ENCODE measurements around the gene FGGY. TPM values are rescaled to one million over a fixed set of nuclear protein-coding genes. Genes with fewer than 3 reads are reported as not detected.

FGGY gene
- total RNA-seq, 2 donors from 2014 or later = 14.1 to 14.8 TPM

DNA sequence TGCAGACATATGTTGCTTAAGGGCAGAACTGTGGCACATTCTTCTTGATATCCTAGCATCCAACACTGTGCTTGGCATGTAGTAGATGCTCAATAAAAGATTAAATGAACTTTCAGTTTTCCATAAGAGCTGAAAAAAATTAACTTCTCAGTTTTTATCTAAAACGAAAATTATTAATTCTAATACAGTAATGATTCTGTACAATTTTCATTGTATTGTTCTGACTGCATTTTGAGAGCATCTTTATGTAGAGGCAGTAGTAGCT lies 46.6 kb downstream of the FGGY start:
- H3K4me3 ChIP-seq (ENCODE audit: low read length) = no peak overlapping the region

DNA sequence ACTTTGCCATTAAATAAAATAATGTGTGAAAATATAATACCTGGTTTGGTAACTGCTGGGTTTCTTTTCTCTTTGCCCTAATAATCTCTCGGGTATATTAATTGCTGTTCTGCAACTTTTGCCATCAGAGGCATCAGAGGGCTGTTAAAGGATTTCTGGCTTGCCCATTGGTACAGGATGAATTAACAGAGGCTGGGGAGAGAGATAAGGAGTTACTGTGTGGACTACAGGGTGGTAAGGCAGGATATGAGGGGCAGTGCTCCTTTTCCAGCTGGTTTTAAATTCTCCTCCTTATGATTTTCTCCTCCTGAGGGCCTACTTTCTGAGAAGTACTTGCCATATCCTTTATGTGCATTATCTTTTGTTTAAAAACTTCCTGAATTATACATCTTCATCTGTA lies 48.3 kb downstream of the FGGY start:
- Mint-ChIP-seq H3K4me1 (peaks cover 9% of the 10 kb centered on the region), H3K27ac (no peak overlapping the region), H3K4me3 (no peak overlapping the region), H3K9me3 (no peaks in the 10 kb centered on the region), H3K27me3 (ENCODE audit: insufficient read depth) (no peaks in the 10 kb centered on the region), H3K36me3 (ENCODE audit: low read depth) (peaks cover 3% of the 10 kb centered on the region)
- TF ChIP-seq, protein P1, sequence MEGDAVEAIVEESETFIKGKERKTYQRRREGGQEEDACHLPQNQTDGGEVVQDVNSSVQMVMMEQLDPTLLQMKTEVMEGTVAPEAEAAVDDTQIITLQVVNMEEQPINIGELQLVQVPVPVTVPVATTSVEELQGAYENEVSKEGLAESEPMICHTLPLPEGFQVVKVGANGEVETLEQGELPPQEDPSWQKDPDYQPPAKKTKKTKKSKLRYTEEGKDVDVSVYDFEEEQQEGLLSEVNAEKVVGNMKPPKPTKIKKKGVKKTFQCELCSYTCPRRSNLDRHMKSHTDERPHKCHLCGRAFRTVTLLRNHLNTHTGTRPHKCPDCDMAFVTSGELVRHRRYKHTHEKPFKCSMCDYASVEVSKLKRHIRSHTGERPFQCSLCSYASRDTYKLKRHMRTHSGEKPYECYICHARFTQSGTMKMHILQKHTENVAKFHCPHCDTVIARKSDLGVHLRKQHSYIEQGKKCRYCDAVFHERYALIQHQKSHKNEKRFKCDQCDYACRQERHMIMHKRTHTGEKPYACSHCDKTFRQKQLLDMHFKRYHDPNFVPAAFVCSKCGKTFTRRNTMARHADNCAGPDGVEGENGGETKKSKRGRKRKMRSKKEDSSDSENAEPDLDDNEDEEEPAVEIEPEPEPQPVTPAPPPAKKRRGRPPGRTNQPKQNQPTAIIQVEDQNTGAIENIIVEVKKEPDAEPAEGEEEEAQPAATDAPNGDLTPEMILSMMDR (conservative IDR thresholded peaks at IDR 0.05) = no peak
- Histone ChIP-seq H3K27me3 (ENCODE audit: control insufficient read depth, insufficient read depth, low read length, poor library complexity, severe bottlenecking) (no peaks in the 10 kb centered on the region), H3K9ac (ENCODE audit: extremely low read depth, low read length, poor library complexity, severe bottlenecking) (no peak overlapping the region), H3K36me3 (ENCODE audit: control insufficient read depth, insufficient read depth, low read length) (no peaks in the 10 kb centered on the region), H3K27ac (ENCODE audit: low read depth, low read length) (no peak overlapping the region), H3K9me3 (ENCODE audit: control insufficient read depth, low read length) (no peaks in the 10 kb centered on the region), H3K4me3 (ENCODE audit: low read length) (no peak overlapping the region), H3K4me1 (ENCODE audit: control insufficient read depth, insufficient read depth, low read length) (peaks cover 7% of the 10 kb centered on the region)
- 83% methylated on average over 1 of the region's 1 CpG; no CpG with 5 or more reads in 1 of the 2 experiments for WGBS, 2 experiments (ENCODE audit: insufficient coverage in 1 of 2, insufficient read length in 1 of 2)
- DNase-seq = no peak

More for the DNA sequence above, 46.6 kb downstream of the FGGY start:
- DNase-seq = no peak
- Mint-ChIP-seq H3K4me1 (peaks cover 2% of the 10 kb centered on the region), H3K27ac (no peak overlapping the region), H3K9me3 (no peaks in the 10 kb centered on the region), H3K4me3 (no peak overlapping the region), H3K36me3 (ENCODE audit: low read depth) (peaks cover 3% of the 10 kb centered on the region), H3K27me3 (ENCODE audit: insufficient read depth) (no peaks in the 10 kb centered on the region)
- Histone ChIP-seq H3K9ac (ENCODE audit: extremely low read depth, low read length, poor library complexity, severe bottlenecking) (no peak overlapping the region), H3K9me3 (ENCODE audit: control insufficient read depth, low read length) (no peaks in the 10 kb centered on the region), H3K27ac (ENCODE audit: low read depth, low read length) (no peak overlapping the region), H3K4me1 (ENCODE audit: control insufficient read depth, insufficient read depth, low read length) (no peaks in the 10 kb centered on the region), H3K36me3 (ENCODE audit: control insufficient read depth, insufficient read depth, low read length) (no peaks in the 10 kb centered on the region), H3K27me3 (ENCODE audit: control insufficient read depth, insufficient read depth, low read length, poor library complexity, severe bottlenecking) (no peaks in the 10 kb centered on the region)
- 80% methylated on average over 1 of the region's 1 CpG; no CpG with 5 or more reads in 1 of the 2 experiments for WGBS, 2 experiments (ENCODE audit: insufficient coverage in 1 of 2, insufficient read length in 1 of 2)
- TF ChIP-seq, protein P1 (conservative IDR thresholded peaks at IDR 0.05) = no peak

DNA sequence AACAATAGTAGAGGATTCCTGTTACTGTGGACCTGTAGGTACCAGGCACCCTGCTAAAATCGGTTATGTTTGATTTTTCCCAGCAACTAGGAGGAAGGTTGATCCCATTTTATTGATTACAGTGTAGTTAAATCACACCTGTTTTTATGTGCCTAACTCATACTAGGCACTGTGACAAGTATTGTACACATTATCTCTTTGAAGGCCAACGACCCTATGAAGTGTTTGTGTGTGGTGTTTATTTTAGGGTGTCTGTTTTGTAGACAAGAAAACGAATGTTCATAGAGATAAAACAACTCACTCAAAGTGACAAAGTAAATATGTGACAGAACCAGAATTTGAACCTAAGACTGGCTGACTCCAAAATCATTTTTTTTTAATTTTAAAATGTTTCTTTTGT lies 49.5 kb downstream of the FGGY start:
- H3K27me3 ChIP-seq (ENCODE audit: control insufficient read depth, insufficient read depth, low read length, poor library complexity, severe bottlenecking) = no peaks in the 10 kb centered on the region
- peaks cover 14% of the 10 kb centered on the region for H3K4me1 Mint-ChIP-seq
- WGBS, 2 experiments (ENCODE audit: insufficient coverage in 1 of 2, insufficient read length in 1 of 2) = 92% methylated on average over 2 to 3 of the region's 3 CpGs
- no peak overlapping the region for H3K4me3 ChIP-seq (ENCODE audit: low read length)
- TF ChIP-seq, protein P1 (conservative IDR thresholded peaks at IDR 0.05) = no peak
- no peaks in the 10 kb centered on the region for H3K36me3 ChIP-seq (ENCODE audit: control insufficient read depth, insufficient read depth, low read length)
- H3K27ac ChIP-seq (ENCODE audit: low read depth, low read length) = no peak overlapping the region
- peaks cover 13% of the 10 kb centered on the region for H3K4me1 ChIP-seq (ENCODE audit: control insufficient read depth, insufficient read depth, low read length)
- H3K4me3 Mint-ChIP-seq = no peak overlapping the region
- H3K27me3 Mint-ChIP-seq (ENCODE audit: insufficient read depth) = no peaks in the 10 kb centered on the region
- H3K36me3 Mint-ChIP-seq (ENCODE audit: low read depth) = peaks cover 3% of the 10 kb centered on the region
- no peak for DNase-seq
- no peaks in the 10 kb centered on the region for H3K9me3 Mint-ChIP-seq
- no peak overlapping the region for H3K27ac Mint-ChIP-seq
- no peaks in the 10 kb centered on the region for H3K9me3 ChIP-seq (ENCODE audit: control insufficient read depth, low read length)
- H3K9ac ChIP-seq (ENCODE audit: extremely low read depth, low read length, poor library complexity, severe bottlenecking) = no peak overlapping the region

All from endodermal cell (in vitro differentiated cells).